Stimulated activated CD4-positive, alpha-beta T cell treated with anti-CD3 and anti-CD28 coated beads, Interleukin-1b, Interleukin-23, amount 100 ng/mL, for 48 hours (primary cell): ENCODE measurements around the gene IFI27L2.

ENCODE experiments used
- DNase-seq: peaks from one replicate; pipeline ENCODE4 v3.0.0-alpha.2; 2020

IFI27L2 gene

GRCh38 chr14:94098326-94098992 is 30.9 kb downstream of the IFI27L2 start:
- DNase-seq: no peak

GRCh38 chr14:94097091-94097490 is 32.3 kb downstream of the IFI27L2 start:
- DNase-seq: no peak

DNA sequence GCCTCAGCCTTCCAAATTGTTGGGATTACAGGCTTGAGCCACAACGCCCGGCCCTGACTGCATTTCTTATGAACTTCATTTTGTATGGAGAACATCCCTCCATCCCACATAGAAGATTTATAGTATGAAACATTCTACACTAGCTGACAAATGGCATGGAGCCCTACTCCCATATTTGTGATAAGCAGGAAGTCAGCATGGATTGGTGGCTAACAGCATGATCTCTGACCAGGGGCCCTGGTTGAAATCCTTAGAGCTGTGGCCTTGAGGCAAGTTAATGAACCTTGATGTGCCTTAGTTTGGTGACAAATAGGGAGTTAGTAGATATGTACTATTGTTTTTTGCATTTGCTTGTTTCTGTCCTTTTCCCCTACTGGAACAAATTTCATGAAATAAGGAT is 36.0 kb downstream of the IFI27L2 start:
- no peak for DNase-seq

DNA sequence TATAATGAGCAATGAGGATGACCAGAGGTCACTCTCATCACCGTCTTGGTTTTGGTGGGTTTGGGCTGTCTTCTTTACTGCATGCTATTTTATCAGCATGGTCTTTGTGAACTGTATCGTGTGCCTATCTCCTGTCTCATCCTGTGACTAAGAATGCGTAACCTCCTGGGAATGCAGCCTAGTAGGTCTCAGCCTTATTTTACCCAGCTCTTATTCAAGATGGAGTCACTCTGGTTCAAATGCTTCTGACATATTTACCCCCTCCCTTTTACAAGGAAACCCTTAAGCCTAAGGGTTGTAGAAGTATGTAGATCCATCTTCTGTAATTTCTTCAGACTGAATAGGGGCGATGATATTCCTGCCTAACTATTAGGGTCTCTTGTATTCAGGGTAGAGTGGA is 39.9 kb downstream of the IFI27L2 start:
- DNase-seq: no peak

- DNase-seq: no peak
These were observed 40.9 kb downstream of the IFI27L2 start for GRCh38 chr14:94088516-94088915.

DNA sequence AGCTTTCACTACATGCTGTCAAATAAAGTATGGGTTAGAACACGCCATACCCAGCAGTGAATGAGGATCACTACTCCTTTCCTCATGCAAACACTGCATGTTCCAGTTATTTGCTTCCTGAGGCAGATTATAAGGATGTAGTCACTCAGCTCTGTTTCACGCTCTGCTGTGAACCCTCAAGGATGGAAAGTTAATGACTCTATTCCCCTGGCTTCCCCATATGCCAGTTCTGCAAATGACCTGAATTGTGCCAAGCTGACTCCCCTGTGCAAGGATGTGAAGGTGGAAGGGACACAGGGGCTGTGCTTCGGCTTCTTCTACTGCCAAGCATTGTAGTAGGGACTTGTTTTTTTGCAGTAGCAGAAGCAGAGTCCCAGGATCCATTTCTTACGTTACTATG is 41.5 kb downstream of the IFI27L2 start:
- DNase-seq: no peak

DNA sequence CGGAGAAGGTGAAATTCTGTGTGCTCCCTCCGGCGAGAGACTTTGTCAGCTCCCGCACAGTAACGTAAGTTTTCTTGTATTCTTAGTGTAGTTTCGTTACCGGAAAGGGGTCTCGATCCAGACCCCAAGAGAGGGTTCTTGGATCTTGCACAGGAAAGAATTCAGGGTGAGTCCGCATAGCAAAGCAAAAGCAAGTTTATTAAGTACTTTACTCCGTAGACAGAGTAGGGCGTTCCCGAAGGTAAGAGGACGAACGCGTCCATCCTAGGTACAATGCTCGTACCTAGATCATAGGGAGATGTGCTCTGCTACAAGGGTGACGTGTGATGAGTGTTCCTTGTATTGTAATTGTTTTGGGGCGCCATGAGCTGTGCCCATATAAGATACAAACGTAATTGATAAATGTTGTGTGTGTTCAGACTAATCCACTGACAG is 48.0 kb downstream of the IFI27L2 start:
- DNase-seq: peak; percentile 3

DNA sequence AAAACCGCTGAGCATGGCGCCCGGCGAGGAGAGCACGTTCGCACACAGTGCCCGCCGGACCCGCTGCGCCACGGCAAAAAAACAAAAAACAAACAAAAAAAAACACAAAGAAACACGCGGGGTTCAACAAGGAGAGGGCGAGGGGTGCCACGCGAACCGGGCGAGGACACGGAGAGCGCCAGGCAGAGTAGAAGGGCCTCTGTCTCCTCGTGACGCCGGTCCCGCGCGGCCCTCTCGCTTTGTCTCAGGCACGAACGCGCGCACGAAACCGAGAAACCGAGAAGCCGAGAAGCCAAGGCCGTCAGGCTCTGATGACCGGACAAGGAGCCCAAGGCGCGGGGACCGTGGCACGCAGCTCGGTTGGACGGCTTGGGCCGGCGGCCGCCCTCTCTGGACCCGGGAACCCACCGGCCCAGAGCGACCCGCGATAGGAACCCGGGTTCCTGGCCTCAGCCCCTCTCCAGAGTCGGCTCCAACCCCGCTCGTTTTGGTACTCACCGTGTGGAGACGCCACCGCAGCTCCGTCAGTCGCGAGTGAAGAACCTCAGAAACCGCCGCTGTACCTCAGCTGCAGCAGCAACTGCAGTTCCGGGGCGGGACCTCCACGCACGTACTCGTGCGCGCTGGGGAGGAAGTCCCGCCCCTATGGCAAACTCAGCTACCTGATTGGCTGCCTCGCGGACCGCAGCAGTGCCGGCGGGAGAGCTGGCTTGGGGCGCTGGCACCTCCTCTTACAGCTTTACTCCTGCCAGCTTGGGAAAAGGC is 48.6 kb downstream of the IFI27L2 start, which contains the start of the genes DDX24 and IFI27L1:
Gene DDX24 (minus strand): TSS at position 582 of the 765 bp plus-strand sequence. CDS start 1,460 bp downstream, outside the sequence.
Gene IFI27L1 (plus strand): TSS at position 690 of the 765 bp plus-strand sequence. CDS start 15,628 bp downstream, outside the sequence.
- peak; percentile 97 for DNase-seq

DNA sequence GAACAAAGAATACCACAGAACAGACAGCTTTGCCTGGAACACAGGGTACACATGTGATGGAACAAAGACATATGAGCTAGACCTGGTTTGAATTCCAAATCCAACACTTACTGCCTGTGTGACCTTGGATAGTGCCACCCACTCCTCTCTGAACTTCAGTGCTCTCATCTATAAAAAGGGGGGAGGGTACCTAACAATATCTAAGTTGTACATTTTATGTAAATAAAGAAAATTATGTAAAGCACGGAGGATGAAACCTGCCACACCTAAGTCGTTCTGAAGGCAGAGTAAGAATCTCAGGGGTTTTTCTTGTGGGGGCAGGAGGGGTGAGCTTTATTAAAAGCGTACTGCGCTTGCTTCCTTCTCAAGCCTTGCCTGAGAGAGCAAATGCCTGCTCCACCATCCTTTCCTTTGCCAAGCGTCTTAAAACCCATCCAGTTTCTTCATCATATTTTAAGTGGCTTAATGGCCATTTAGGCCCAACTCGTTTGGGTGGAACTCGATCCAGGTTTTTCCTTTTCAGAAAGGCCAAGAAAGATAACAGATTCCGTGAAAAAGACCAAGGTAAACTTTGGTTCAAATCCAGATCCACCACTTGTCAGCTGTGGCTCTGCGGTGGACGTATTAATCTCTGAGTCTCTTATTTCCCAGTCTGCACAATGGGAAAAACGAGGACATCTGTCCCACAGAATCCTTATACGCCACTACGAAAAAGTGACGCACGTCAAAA is 49.3 kb downstream of the IFI27L2 start:
- no peak for DNase-seq

GRCh38 chr14:94077823-94078222 is 51.6 kb downstream of the IFI27L2 start:
- DNase-seq: no peak
